HG03342 (cell line): ENCODE data around the gene GNG8.

Source experiments
- ATAC-seq: cut with Tn5 transposase; IDR thresholded peaks from one replicate; pipeline ENCODE4 v1.9.1; 2021; ENCODE audit warnings: mild to moderate bottlenecking, moderate library complexity; ENCODE audit not compliant: unreplicated experiment

The GNG8 gene

DNA sequence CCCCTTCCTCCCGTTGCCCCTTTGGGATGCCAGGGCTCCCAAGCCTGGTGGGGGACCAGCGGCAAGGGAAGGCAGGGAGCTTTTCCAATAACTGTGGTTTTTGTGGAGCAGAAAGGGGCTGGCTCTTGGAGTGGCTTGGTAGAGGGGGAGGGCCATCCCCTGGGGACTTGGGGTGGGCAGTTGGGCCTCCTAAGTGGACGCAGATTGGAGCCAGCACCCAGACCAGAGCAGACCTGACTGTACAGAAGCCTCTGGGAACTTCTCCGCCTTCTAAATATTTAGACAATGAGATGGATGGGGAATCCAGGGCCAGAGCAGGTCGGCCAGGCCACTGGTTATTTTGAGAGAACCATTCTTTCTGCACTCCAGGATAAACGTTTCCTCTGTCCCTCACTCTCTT lies 15.3 kb downstream of the GNG8 start:
- no peak for ATAC-seq

DNA sequence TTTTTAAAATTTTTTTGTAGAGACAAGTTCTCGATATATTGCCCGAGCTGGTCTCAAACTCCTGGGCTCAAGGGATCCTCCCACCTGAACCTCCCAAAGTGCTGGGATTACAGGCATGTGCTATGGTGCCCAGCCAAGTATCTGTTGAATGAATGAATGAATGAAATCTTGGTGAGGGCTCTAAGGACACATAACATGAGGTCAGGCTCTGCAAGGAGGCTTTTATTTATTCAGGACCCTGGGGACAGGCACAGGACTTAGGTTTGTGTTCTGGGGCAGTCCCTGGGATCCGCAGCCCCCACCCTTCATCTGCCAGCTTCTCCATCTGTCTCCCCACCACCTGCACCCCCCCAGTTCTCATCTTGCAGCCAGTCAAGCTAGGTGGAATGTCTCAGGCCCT lies 15.7 kb downstream of the GNG8 start:
- ATAC-seq = no peak

DNA sequence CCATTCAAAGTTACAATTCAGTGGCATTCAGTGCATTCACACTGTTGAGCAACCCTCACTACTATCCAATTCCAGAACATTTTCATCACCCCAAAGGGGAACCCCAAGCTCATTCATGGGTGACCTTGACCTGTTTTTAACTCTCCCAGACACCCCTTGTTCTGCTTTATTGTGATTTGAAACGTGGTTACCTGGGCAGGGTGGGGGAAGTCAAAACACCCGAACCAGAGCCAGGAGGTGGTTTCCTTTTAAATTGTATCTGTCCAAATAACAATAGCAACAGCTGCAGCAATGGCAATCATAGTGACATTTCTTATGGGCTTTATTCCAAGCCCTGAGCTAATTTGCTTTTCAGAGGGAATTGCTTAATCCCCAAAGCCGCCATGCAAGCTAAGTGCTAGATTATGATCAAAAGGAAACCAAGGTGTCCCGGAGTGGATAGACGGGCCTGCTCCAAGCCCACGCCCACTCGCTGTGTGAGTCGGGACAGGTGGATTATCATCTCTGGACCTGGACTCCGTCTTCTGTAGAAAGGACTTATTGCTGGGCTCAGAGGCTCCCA lies 17.3 kb downstream of the GNG8 start:
- no peak for ATAC-seq

DNA sequence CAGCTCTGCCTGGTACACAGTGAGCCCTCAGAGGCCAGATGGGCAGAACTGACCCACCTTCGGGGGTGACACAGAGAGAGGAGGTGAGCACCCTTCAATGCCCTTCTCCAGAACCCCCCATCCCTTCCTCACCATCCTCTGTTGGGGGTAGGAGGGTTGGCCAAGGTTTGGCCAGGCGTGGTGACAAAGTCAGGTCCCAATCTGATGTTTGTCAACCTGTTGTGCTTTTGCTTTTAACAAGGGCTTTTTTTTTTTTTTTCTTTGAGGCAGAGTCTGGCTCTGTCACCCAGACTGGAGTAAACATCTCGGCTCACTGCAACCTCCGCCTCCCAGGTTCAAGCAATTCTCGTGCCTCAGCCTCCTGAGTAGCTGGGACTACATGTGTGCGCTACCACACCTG lies 18.4 kb downstream of the GNG8 start:
- no peak for ATAC-seq

DNA sequence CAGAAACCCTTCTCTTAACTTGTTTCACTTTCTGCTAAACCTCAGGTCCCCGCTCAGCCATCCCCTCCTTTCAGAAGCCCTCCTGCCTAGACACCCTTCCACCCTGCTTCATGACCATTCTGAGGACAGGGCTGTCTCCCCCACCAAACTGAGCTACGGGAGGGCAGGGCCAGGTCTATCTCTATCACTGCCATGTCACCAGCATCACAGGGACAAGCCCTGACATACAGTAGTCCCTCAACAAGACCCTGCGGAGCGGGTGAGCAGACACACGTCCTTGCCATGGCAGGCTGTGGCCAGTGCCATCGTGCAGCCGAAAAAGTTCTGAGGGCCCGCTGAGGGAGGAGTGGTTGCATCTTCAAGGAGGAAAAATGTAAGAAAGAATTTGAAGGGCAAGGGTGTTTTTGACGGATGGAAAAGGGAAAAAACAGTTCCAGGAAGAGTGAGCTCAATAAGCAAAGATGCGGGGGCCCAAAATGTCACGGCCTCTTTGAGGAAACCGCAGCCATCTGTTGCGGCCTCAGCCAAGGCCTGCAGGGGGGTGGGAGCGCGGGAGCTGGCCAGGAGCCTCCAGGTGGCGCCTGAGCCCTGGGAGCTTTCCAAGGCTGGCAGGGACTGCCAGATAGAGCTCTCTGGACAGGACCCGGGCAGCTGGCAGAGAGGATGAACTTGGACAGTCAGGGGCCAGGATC lies 19.2 kb downstream of the GNG8 start:
- no peak for ATAC-seq

DNA sequence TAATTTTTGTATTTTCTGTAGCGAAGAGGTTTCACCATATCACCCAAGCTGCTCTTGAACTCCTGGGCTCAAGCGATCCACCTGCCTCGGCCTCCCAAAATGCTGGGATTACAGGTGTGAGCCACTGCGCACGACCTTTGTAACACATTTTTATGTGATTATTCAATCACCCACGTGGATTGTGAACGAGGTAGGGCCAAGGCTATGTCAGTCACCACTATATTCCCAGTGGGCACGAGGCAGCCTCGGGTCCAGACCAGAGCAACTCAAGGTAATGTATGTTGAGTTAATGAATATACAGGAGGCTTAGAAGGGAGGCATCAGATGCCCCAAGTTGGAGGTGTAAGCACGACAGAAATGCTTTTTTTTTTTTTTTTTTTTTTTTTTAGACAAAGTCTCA lies 20.0 kb downstream of the GNG8 start:
- ATAC-seq = no peak

DNA sequence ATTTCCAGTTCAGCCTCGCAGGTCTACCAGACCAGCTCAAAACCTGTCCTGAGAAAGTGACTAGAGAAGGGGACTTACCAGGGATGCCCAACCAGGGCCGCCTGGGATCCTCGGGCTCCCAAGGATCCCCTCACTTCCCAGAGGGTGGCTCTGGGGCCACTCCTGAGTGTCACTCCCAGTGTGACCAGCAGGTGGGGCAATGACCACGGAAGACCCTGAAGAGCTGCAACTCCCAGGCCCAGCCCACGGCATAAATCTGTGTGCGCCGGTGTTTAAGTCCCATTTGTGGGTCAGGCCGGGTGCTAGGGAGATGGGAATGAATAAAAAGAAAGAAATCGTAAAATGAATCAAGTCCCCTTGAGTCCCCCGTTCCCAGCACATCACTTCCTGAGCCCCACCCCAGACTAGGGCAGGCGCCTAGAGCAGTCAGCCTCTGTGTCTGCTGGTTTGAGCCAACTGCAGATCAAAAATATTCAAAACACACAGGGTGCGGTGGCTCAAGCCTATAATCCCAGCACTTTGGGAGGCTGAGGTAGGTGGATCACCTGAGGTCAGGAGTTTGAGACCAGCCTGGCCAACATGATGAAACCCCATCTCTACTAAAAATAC lies 21.8 kb downstream of the GNG8 start:
- no peak for ATAC-seq

DNA sequence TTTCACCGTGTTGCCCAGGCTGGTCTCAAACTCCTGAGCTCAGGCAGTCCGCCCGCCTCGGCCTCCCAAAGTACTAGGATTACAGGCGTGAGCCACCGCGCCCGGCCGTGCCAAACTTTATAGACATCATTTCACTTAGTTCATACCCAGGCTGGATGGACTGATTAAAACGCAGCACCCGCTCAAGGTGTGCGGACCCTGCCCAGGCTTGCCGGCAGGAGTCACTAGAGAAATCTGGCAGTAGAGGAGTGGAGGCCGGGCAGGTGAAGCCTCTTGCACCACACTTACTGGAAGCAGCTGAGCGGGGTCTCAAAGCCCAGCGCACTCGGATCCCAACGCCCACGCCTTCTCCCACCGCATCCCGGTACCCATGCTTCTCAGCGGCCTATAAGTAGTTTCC lies 22.5 kb downstream of the GNG8 start:
- ATAC-seq = no peak

DNA sequence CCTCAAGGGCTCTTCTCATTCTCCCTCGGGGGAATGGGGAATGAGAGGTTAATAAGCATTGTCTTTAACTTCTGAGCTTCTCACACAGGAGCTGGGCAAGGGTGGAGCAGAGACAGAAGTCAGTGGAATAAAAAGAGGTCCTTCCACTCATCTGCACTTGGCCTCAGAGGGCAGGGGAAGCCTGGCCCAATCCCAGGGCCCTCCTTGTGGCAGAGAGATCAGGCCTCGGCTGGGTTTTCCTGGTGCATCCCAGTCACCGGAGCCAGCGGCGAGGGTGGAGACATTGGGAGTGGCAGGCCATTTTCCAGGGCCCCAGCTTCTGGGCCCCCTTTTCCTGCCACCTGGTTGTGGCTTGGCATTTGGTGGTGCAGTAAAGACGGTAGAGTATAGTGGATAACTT lies 24.2 kb downstream of the GNG8 start:
- no peak for ATAC-seq

DNA sequence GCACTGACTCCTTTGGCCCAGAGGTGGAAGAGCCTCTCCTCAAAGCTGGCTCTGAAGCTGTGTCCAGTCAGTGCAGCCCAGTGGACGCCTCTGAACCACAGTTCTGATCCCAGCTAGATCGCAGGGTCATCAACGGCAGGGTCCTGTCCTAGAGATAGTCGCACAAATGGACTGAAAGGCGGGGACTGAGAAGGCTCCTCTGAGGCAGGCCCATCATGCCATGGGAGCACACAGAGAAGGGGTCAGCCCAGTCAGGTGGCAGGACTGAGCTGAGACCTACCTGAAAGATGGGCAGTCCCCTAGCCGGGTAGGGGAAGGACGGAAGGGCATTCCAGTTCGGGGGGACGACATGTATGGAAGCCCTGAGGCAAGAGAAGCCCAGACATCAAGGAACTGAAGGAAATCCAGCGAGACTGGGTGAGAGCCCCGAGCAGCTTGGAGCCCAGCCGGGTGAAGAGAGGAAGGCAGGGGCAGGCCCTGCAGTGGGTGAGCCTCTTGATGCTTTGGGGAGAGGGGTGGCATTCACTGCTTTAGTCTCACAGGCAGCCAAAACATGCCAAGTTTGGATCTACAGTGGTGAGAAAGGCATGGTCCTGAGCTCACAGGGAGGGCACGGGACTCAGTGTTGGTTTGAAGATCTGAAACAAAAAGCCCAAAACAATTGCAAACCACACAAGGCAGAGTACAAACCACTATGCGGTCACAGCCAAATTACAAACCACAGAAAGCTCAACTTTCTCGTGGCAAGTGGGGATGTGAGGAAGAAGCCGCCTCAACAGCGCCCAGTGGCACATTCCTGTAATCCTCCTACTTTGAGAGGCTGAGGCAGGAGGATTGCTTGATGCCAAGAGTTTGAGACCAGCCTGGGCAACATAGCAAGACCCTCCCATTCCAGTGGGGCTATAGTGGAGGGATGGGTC lies 24.9 kb downstream of the GNG8 start:
- no peak for ATAC-seq

DNA sequence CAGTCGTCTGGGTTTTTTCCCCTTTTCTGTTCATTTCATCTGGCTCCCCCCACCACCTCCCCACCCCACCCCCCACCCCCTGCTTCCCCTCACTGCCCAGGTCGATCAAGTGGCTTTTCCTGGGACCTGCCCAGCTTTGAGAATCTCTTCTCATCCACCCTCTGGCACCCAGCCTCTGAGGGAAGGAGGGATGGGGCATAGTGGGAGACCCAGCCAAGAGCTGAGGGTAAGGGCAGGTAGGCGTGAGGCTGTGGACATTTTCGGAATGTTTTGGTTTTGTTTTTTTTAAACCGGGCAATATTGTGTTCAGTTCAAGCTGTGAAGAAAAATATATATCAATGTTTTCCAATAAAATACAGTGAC lies 25.6 kb downstream of the GNG8 start:
- ATAC-seq = no peak

DNA sequence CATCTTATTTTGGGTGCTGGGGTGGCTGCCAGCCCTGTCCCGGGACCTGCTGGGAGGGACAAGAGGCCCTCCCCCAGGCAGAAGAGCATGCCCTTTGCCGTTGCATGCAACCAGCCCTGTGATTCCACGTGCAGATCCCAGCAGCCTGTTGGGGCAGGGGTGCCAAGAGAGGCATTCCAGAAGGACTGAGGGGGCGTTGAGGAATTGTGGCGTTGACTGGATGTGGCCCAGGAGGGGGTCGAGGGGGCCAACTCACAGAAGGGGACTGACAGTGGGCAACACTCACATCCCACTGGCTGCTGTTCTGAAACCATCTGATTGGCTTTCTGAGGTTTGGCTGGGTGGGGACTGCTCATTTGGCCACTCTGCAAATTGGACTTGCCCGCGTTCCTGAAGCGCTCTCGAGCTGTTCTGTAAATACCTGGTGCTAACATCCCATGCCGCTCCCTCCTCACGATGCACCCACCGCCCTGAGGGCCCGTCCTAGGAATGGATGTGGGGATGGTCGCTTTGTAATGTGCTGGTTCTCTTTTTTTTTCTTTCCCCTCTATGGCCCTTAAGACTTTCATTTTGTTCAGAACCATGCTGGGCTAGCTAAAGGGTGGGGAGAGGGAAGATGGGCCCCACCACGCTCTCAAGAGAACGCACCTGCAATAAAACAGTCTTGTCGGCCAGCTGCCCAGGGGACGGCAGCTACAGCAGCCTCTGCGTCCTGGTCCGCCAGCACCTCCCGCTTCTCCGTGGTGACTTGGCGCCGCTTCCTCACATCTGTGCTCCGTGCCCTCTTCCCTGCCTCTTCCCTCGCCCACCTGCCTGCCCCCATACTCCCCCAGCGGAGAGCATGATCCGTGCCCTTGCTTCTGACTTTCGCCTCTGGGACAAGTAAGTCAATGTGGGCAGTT lies 26.2 kb downstream of the GNG8 start:
- no peak for ATAC-seq

DNA sequence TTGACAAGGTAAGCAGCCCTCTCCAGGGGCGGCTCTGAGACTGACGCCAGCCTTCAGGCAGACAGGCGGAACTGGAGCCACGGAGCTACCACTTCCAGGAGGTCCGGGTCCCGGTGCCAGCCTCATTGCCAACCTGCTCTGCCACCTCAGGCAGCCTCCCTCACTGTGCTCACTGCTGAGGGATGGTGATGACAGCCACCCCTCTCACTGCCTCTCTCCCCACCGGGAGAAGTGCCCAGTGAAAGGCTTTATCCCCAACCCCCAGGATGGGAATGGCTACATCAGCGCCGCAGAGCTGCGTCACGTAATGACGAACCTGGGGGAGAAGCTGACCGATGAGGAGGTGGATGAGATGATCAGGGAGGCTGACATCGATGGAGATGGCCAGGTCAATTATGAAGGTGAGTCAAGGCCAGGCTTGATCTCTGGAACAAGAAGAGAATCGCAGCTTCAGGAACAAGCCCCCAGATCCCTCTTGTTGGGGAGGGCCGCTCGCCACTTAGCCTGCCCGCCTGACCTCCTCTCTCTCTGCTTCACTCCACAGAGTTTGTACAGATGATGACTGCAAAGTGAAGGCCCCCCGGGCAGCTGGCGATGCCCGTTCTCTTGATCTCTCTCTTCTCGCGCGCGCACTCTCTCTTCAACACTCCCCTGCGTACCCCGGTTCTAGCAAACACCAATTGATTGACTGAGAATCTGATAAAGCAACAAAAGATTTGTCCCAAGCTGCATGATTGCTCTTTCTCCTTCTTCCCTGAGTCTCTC lies 27.2 kb downstream of the GNG8 start:
- ATAC-seq = no peak

DNA sequence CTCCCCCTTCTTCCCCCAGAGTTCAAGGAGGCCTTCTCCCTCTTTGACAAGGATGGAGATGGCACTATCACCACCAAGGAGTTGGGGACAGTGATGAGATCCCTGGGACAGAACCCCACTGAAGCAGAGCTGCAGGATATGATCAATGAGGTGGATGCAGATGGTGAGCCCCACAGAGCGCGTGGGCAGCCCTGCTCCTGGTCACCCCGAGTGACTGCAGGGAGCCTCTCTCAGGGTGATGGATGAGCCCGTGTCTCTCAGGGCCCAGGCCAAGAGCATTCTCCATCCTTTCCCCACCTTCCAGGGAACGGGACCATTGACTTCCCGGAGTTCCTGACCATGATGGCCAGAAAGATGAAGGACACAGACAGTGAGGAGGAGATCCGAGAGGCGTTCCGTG lies 27.8 kb downstream of the GNG8 start:
- no peak for ATAC-seq

DNA sequence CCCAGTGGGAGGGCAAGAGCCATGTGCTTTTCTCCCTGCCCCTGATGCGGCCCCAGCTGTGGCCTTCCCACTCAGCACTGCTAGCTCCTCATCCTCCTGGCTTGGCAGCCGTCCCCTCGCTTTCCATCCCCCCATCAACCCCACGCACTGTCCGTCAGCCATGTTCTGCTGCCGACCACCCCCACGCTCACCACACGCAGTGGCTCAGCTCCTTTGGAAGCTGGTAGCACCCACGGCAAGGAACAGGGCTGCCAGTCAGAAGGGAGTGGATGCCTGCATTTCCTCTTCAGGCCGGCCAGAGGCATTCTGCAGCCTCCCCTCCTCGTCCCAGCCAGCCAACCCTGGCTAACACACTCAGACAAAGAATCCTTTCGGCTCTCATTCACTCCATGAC lies 28.6 kb downstream of the GNG8 start:
- no peak for ATAC-seq

DNA sequence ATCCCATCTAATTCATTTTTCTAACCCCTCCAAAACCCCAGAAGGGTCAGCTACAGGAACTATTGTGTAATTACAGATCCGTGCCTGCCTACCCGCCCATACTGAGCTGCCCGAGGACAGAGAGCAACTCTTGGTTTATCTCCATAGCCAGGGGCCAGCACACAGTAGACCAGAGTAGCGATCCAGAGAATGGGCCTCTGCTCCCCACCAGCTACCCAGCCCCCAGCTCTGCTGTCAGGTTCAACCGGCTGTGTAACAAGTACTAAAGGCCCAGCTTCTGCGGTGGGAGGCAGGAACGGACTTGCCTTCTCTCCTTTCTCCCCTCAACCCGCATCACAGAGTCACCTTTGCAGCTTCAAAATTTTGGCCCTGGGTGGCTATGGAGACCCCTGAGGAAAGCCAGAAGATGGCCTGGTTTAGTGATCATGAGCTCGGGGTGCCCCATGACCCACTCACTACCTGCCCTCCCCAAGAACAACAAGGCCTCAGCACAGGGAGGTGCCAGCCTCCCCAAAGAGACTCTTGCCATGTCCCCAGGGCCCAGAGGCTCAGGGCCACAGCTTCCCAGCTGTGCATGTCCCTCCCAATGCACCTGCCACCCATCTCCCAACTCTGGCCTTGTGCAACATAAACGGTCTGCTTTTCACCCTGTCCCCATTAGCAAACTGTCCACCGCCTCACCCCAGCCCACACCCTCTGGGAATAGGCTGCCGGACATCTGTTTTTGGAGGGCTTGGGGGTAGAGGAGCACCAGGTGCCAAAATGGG lies 29.1 kb downstream of the GNG8 start:
- ATAC-seq = no peak

DNA sequence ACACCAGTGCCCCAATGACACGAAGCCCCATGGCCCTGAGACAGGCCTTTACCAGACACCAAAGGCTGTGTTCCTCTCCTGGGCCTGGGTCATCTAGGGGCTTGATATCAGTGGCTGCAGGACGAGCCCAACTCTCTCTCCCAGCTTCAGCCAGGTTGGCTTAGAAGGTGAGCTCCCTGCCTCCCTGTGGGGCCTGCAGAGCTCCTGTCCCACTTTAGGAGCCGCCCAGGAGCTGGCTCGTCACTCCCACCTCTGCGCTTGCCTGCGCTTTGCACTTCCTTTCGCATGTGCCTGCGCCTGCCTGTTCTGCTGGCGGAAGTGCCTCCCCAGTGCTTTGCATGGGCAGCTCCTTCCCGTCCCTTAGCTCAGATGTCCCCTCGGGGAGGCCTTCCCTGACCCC lies 30.0 kb downstream of the GNG8 start:
- no peak for ATAC-seq

DNA sequence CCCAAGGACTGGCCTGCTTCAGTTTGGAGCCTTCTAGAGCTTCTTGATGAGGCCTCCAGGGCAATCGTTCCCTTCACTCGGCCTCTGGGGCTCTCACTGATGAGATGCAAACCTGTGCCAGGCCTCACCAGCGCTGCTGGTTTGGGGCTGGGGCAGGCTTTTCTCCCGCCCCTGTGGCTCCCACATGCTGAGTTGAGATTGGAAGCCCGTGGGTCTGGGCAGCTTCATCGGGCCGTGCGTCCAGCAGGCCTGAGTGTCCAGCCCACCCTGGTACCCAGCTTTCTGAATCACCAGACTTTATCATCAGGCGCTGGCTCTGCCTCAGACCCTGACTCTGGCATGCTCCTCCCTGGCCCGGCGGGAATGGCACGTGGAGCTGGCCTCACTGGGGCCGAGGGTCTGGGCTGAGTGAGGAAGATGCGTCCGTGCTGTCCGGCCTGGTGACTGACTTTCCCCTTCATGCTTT lies 30.6 kb downstream of the GNG8 start:
- no peak for ATAC-seq

DNA sequence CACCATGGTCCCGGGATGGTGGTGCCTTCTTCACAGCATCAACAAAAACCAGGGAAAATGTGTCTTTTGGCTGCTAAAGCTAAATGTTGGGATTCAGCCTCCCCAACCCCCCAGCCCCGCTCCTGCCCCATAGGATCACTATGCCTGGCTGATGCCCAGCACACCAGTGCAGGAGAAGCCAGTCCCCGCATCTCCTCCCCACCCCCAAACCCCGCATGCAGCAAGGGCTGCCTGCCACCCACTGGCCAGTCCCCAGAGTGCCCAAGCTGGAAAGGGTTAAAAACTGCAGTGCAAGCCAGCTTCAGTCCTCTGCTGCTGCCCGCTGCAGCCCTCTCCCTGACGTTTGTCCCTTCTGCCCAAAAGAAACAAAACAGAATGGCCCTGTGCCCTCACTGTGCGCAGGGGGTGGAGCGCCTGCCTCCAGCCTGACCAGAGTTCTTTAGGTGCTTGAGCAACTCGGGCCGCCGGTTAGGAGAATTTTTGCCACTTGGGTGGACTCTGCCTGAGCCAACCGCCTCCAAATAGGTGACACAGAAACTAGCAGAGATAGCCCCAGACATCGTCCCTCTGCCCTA lies 31.1 kb downstream of the GNG8 start:
- ATAC-seq = no peak
